Measurements from ENCODE around the gene CCDC85A. TPM values are rescaled to one million over a fixed set of nuclear protein-coding genes. Genes with fewer than 3 reads are reported as not detected.

Gene CCDC85A
- total RNA-seq, 1 donor from 2014 or later: 4.3 TPM

- intact Hi-C loops (cut with DNase I): no loop called here
- ATAC-seq (ENCODE audit: poor library complexity) (no peak), DNase-seq (no peak)
Observed at GRCh38 chr2:56331810-56332209, 148.0 kb downstream of the CCDC85A start.

- ATAC-seq (ENCODE audit: poor library complexity): peak; percentile 42
- intact Hi-C loops (cut with DNase I): no loop called here
- DNase-seq: no peak
Observed at GRCh38 chr2:56333812-56334485, 150.2 kb downstream of the CCDC85A start.

GRCh38 chr2:56334622-56335021 is 150.8 kb downstream of the CCDC85A start:
- intact Hi-C loops (cut with DNase I): no loop called here
- peak; percentile 72 for ATAC-seq (ENCODE audit: poor library complexity)
- DNase-seq: no peak

DNA sequence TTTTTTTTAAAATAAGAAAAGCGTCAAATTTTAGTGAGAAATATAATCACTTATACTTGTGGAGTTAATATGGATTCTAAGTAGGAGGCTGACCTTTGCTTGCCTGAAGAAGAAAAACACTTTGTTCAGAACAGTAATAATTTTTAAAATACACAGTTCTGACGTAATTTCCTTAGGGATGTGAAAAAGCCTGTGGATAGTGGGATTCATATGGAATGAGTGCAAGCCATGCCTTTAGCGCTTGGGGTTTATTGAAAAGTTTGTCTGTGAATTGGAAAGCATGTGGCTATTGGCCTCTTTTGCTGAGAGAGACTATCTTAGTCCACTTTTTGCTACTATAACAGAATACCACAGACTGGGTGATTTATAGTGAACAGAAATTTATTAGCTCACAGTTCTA is 151.3 kb downstream of the CCDC85A start:
- intact Hi-C loops (cut with DNase I): no loop called here
- no peak for ATAC-seq (ENCODE audit: poor library complexity)
- no peak for DNase-seq

- ATAC-seq (ENCODE audit: poor library complexity) (no peak), DNase-seq (no peak)
- intact Hi-C loops (cut with DNase I): no loop called here
Observed at GRCh38 chr2:56337342-56337741, 153.6 kb downstream of the CCDC85A start.

DNA sequence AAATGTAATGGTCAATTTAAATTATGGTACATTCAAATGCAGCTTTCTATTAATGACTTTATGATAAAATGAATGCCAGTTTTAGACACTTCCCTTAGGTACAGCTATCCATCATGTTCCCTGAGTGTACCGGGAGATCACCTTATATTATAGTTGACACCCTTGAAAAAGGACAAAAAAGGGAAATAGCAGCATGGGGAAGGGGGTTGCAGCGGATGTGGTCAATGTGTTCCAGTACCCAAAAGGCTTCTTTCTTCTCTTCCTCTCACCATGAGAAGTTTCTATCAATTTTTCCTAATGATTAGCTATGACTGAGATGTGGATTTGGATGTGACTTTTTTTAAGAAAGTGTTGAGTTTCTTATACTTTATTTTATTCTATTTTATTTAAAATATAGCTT is 154.4 kb downstream of the CCDC85A start:
- DNase-seq (no peak), ATAC-seq (ENCODE audit: poor library complexity) (no peak)
- intact Hi-C loops (cut with DNase I): no loop called here

DNA sequence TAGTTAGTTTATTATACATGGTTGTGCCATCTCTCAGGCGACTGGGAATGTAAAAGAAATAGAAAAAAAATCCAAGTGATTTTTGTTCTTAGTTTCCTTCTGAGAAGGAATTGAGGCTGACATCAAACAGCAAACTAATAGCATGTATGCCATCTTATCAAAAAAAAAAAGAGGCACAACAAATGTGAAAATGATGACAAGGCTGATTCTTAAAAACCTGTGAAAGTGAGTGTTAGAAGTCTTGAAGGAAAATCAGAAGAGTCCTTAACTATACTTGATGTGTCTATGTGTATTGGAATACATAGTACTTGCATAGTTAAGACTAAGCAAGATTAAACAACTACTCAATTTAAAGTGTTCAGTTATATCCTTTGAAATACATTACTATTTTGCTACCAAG is 161.0 kb downstream of the CCDC85A start:
- intact Hi-C loops (cut with DNase I): no loop called here
- DNase-seq (no peak), ATAC-seq (ENCODE audit: poor library complexity) (no peak)

DNA sequence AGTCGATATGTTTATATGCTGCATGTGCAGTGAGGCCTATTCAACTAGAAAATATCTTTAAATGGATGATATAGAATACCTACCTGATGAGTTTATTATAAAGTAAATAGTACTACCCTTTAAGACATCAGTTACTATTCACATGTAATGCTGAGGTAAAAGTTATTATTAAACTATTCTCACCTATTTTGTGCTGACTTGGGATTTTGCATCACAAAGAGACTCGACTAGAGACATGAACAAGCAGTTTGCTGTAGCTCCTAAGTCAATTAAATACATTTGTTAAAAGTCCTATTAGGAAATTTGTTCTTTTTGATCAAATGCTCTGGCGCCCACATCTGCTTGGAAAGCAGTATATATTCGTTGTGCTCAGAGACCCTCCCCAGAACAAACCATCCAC is 164.1 kb downstream of the CCDC85A start:
- intact Hi-C loops (cut with DNase I): no loop called here
- ATAC-seq (ENCODE audit: poor library complexity) (no peak), DNase-seq (no peak)

GRCh38 chr2:56348392-56349210 is 164.8 kb downstream of the CCDC85A start:
- intact Hi-C loops (cut with DNase I): no loop called here

DNA sequence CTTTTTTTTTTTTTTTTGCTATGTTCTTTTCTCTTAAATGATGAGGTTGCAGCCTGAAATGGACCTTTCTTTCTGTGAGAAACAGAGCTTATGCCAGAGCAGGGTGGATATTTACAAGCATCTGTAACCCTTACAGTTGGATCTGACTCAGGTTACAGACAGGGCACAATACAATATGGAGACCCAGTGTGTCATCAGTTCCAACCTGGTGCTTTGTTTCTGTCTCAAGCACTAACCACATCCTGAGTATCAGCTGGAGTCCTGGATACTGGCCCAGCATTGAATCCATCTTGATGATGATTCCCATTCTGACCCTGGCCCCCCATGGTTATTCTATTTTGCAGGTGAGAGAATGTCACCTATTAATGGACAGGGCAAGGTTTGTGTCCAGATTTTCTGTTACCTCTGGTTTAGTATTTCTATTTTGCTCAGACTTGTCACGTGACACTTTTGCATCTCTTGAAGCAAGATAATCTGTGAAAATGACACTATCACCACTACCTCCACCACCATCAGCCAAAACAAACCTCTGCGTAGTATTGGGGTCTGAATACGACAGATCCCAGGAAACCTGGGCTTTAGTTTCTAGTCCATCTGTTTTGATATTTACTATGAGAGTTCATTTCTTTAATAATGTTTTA is 174.0 kb downstream of the CCDC85A start:
- no peak for DNase-seq
- intact Hi-C loops (cut with DNase I): no loop called here
- no peak for ATAC-seq (ENCODE audit: poor library complexity)

More at GRCh38 chr2:56348392-56349210, 164.8 kb downstream of the CCDC85A start:
- DNase-seq (no peak), ATAC-seq (ENCODE audit: poor library complexity) (no peak)

- intact Hi-C loops (cut with DNase I): no loop called here
- DNase-seq: no peak
- no peak for ATAC-seq (ENCODE audit: poor library complexity)
Observed at GRCh38 chr2:56361844-56362243, 178.1 kb downstream of the CCDC85A start.

- ATAC-seq (ENCODE audit: poor library complexity) (no peak), DNase-seq (no peak)
- intact Hi-C loops (cut with DNase I): no loop called here
Observed at GRCh38 chr2:56364902-56365301, 181.1 kb downstream of the CCDC85A start.

GRCh38 chr2:56369316-56369715 is 185.5 kb downstream of the CCDC85A start:
- no peak for ATAC-seq (ENCODE audit: poor library complexity)
- DNase-seq: no peak
- intact Hi-C loops (cut with DNase I): no loop called here

DNA sequence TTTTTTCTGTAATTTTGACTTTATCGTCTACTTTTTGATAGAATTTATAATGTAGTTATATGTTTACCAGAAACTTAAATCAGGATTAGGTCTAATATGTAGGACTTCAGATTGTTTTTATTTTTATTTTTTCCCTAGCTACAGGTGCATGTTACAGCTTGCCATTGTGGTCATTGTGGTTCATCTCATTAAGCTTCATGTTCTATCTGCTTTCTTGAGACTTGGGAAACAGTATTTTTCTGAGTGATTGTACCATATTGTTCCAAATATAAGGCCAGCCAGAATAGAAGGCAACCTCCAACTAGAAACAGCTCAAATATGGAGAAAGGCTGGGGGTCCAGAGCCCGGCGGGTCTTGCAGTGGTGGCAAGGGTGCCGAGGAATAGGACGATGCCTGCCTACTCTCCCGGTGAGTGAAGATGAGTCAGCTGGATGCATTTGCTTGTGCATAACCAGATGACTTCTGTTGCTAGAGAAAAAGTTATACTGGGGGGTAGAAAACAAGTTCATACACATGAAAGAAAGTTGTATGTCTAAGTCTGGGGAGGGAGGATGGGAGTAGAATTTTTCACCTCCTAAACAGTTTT is 188.4 kb downstream of the CCDC85A start:
- intact Hi-C loops (cut with DNase I): no loop called here
- DNase-seq: no peak
- ATAC-seq (ENCODE audit: poor library complexity): no peak

DNA sequence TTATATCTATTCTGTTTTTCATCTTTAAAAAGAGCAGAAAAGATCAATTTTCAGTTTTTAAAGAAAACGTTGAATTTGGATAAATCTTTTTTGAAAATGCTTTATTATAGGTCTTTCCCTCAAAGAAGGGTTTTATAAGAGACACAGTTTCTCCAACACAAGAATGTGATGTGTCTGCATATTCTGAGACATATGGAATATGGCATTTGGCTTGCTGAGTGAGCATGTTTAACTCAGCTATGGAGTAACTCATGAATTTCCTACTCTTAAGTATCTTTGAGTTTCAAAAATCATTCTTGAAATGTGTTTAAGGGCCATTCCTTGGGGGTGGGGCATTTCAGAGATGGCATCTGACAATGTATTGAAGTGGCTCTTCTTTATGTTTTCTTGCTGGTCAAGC is 191.5 kb downstream of the CCDC85A start:
- DNase-seq: no peak
- intact Hi-C loops (cut with DNase I): no loop called here
- no peak for ATAC-seq (ENCODE audit: poor library complexity)

GRCh38 chr2:56376699-56377665 is 193.2 kb downstream of the CCDC85A start:
- ATAC-seq (ENCODE audit: poor library complexity) (no peak), DNase-seq (no peak)
- intact Hi-C loops (cut with DNase I): no loop called here

GRCh38 chr2:56379066-56379465 is 195.3 kb downstream of the CCDC85A start:
- intact Hi-C loops (cut with DNase I): no loop called here

DNA sequence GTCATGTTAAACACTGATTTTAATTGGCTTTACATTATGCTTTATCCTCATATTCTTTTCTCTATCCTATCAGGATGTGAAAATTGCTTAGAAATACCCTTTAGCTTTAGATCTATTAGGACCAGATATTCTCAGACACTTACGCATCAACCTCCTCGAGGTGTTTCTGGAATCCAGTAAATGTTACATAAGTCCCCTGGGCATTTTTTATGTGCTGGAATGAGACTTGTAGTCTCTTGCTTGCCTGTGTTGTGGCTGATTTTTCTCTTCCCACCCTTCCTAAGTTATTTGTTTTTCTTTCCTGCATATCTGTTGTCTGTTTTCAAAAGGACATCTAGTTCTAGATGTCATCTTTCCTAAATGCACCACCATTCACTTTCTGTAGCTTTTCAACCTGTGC is 197.1 kb downstream of the CCDC85A start:
- intact Hi-C loops (cut with DNase I): no loop called here
- DNase-seq (no peak), ATAC-seq (ENCODE audit: poor library complexity) (no peak)

More at GRCh38 chr2:56379066-56379465, 195.3 kb downstream of the CCDC85A start:
- ATAC-seq (ENCODE audit: poor library complexity): no peak
- DNase-seq: no peak
